Fibroblast of the conjunctiva (primary cell): Measurements from ENCODE around the gene TGFBI.

Experiments used
- DNase-seq: peaks from one replicate; pipeline ENCODE4 v3.0.0-alpha.2; 2010; ENCODE audit warnings: low read depth

Gene TGFBI

DNA sequence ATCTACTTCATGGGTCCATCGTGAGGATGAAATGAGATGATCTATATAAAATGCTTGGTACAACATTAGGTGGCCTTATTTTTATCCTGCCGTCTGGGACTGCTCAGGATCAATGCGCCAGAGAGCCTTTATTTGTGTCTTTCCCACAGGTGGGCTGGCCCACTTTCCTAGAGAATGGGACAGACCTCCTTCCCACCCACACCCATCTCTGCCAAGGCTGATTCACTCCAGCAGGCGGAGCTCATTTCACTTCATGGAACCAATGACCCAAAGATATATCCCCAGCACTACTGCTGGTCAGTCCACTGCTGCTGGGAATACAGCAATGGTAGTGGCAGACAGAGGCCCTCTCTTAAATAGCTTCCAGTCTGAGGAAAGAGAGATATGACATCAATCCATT, 35.7 kb downstream of the TGFBI start:
- DNase-seq, result no peak

DNA sequence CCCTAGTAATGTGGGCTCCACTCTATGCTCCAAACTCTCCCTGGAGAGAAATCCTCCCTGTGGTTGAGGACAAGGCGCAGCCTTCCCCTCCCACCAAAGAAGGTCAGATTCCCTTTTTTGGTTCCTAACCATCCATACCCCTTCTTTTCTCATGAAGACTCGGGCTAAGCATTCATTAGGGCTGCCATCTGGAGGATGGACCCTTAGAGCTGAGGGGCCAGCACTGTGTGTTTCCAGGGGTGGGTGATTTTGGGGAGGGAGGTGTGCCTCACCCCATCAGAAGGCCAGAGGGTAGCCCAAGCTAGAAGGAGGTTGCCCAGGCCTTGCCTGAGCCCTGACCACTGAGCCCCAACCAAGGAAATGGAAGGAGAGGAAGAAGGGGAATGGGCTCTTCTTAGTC, 36.8 kb downstream of the TGFBI start:
- DNase-seq, result no peak

DNA sequence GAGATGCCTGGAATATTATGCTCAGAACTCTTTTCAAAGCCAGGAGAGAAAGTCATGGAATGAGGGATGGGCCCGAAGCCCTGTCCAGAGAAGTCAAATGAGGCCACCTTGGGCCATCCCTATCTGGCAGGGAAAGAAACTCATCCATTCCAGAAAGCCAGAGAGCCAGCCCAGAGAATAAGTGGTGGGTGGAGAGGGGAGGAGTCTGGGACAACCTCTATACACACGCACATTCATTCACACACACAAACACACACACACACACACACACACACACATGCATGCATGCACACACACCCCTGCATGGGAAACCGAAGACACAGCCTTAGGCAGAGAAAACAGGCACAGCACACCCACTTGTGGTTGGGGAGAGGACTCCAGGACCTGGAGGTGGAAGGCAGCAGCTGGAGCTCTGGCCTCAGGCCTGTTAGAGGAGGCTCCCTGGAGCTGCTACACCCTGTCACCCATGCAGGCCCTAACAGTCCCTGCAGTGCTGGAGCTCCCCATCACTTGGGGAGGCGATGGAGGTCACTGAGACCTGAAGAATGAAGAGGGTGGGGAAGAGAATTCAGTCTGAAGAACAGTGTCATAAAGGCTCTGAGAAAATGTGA, 38.0 kb downstream of the TGFBI start:
- no peak for DNase-seq

DNA sequence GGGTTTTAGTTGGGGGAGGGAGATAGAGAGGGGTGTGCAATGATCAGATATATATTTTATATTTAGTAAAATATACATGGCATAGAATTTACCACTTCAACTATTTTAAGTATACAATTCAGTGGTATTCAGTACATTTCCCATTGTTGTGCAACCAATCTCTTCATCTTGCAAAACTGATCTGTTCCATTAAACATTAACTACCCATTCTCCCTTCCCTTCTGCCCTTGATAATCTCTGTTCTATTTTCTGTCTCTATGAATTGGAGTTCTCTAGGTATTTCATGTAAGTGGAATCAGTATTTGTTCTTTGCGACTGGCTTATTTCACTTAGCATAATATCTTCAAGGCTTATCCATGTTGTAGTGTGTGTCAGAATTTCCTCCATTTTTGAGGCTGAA, 38.6 kb downstream of the TGFBI start:
- DNase-seq, result no peak

DNA sequence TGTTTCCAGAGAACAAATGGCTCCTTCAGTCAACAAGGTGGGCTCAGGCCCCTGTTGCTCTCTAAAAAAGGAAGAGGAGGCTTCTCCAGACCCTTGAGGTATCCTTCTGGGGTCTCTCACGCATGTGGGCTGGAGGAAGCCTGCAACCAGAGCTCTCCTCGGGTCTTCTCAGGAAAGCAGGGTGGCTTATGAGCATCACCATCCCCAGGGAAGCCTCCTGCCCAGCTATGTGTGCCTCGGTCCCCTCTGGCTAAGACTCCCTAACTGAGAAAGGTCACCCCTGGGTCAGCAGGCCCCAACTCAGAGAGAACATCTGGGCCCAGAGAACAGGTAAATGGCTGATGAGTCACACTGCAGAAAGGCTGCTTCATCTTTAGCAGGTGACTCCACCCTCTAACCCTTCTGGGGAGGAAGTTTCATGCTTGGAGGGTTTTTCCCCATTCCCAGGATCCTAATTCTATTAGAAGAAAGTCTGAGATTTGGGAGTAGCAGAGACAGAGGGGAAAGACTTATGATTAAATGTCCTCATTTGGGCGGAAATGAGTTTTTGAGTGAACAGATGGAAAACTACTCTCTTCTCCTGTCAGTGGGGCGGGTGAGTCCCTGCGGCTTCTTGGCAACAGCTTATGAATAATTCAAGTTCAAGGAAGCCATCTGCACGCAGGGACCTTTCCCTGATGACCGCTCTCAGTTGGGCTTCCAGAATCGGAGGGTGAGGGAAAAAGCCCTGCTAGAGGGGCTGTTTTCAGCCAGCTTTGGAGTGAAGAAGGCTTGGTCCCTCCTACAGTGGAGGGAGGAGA, 41.9 kb downstream of the TGFBI start:
- DNase-seq, result no peak

DNA sequence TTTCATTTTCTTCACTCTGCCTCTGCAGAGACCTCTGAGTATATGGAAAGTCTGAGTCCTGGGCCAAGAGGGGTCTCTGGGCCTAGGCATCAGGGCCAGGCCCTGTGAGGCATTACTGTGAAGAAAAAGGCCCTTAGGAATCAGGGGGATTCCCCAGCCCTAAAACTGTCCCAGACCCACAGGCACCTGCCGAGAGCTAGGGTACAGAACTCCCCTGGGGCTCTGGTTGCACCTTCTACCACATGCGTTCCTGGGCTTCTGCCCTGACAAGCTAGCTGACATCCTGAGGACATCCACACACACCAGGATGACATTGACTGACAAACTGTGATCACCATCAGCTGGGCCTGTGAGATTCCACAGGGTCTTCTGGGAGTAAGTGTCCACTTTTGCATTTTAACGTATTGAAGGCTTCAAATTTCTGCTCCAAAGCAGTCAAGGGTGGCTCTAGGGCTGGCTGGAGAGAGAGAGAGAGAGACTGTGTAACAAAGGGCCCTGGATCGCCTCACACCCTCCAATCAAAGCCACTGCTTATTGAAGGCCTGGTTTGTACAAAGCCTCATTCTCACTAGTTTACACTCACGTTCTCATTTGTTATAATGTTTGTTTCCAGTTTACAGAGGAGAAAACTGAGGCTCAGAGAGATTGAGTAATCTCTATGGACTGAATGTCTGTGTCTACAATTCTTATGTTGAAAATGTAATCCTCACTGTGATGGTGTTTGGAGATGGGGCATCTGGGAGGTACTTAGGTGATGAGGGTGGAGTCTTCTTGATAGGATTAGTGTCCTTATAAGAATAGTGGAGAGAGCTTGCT, 45.1 kb downstream of the TGFBI start:
- DNase-seq, result no peak

DNA sequence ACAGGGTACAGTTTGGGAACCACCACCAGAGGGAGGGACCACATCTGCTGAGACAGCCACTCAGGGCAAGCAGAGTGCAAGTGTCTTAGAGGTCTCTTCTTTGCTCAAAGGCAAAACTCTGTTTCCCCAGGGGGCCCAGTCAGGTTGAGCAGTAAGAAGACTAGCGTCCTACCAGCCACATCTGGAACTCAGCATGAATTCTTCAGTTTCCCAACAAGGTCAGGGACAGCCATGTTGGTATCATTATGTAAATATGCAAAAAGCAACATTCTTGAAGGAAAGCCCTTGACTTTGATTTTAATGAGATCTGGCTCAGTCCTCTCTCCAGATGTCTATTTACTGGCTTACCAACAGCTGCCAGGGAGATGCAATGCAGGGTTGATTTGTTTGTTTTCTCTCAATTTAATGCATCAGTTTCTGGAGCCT, 46.7 kb downstream of the TGFBI start:
- no peak for DNase-seq

DNA sequence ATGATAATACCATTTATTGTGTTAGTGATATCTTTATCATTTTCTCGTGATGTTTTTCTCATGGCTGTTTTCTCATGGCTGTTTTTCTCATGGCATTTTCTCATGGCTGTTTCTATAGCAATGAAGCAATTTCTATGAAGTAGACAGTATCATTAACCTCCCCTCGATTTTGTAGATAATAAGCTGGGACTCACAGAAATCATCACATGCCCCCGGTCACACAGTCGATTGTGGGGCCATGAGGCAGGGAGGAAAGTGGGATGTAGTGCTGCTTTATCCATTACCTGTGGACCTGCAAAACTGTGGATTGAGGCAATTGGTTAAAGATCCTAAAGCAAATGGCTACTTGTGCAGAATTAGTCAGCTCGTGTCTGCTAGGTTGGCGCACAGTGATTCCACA, 47.3 kb downstream of the TGFBI start:
- no peak for DNase-seq

DNA sequence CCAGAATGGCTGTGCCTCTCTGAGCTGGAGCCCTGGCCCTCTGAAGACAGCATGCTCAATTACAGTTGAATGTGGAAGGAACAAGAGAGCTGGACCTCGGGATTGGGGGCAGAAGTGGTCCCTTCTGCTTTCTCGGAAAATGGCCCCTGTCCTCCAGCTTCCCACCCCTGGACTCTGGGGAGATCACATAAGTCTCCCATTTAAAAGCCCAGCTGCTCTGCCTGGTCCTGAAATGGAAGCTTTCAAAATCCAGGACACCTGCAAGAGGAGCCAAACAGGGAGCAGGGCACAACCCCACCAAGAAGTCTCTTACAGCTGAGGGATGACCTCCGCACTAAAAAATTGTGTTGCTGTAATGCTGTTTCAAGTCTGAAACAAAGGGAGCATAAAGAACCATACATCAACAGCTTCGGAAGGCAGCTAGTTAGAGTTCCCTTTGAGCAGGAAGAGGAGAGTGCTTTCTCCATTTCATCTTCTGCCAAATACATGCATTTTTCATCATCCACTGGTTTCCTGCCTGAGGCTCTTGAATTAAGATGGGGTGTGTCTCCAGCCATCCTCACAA, 48.2 kb downstream of the TGFBI start:
- no peak for DNase-seq

DNA sequence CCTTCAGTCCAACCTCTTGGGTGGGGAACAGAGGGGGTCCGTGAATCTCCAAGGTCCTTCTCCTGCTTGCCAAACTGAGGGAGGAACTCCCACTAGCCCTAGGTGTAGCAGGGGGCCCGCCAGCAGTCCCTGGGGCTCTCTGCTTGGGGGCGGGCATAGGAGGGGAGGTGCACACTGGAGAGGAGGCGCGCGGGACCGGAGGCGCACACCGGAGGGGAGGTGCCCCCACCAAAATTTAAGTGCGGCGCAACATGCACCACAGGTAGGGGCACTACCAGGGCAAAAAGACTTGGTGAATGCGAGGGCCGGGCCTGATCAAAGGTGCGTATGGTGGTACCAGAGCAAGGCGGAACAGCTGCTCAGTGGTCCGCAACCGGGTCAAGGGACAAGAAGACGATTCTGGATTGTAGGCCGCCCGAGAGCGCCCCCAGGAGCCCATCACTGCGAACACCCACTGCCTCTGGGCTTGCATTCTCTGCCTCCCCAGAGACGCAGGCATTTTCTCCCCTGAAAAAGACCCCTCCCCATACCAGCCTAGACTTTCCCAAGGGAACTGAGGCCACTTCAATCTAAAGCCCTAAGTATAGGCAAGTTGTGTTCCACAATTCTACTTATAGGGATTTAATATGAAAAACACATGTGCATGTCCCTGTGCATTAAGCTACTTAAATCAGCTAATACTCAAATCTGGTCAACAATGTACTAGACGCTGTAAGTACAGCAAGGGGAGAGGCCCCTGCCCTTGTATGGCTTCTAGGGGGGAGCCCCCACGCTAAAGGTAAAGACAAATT, 50.6 kb downstream of the TGFBI start:
- no peak for DNase-seq

DNA sequence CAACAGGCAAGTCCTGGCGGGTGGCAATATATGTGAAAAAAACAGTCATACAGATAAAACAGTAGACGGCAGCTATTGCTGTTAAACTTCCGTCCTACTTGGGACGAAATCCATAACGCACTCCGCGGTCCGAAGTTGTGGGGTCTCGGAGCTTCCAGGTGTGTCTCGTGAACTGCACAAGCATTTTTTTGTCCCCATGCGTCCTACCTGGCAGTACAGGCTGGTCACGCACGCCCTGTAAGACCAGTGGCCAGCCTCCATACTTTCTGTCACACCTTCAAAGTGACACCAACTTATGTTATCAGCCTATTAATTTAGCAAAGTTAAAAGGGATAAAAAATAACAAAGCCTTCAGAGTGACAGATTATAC, 51.3 kb downstream of the TGFBI start:
- no peak for DNase-seq

DNA sequence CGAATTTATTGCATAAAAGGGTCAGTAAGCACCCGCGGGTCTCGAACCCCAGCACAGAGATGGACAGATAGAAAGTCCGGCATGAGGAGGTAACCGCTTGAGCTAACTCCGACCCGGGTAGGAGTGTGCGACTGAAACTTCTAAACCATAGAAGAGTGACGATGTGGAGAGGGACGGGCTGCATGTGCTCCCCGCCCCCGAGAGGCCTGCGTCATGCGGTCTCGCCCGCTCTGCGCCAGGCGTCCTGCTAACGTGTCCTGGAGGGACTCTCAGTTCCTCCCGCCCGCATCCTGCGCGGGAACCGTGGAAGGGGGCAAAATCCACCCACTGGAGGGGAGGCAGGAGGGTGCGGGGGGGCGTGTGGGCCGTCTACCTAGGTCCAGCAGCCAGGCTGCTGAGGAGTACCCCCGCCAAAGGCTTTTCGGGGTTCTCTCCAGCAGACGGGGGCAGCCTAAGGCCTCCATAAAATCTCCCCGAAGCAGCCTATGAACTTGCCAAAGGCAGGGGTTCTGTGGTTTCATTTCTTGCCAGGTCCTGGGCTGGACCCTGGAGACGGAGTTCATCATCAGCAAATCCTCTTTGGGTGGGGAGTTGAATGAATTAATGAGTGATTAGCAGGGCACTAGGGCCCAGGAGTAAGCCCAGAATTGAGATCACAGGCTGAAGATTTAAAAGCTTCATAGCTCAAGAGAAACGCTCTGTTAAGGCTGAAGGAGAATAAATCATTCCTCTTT, 51.9 kb downstream of the TGFBI start:
- DNase-seq, result peak; percentile 85

DNA sequence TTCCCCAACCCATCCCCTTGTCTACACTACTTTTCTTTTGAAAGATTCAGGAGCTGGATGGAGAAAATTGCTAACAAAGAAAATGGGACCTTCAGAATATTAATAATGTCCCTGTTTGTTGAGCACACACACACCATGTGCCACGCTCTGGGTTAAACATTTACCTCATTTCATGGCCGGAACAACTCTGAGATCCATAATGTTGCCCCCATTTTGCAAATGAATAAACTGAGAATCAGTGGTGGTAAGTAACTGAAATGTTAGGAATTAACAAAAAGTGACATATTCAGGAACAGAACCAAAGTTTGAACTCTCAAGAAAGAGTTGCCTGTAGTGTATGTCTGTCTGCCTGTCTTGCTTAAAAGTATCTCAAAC, 52.4 kb downstream of the TGFBI start:
- DNase-seq, result no peak

DNA sequence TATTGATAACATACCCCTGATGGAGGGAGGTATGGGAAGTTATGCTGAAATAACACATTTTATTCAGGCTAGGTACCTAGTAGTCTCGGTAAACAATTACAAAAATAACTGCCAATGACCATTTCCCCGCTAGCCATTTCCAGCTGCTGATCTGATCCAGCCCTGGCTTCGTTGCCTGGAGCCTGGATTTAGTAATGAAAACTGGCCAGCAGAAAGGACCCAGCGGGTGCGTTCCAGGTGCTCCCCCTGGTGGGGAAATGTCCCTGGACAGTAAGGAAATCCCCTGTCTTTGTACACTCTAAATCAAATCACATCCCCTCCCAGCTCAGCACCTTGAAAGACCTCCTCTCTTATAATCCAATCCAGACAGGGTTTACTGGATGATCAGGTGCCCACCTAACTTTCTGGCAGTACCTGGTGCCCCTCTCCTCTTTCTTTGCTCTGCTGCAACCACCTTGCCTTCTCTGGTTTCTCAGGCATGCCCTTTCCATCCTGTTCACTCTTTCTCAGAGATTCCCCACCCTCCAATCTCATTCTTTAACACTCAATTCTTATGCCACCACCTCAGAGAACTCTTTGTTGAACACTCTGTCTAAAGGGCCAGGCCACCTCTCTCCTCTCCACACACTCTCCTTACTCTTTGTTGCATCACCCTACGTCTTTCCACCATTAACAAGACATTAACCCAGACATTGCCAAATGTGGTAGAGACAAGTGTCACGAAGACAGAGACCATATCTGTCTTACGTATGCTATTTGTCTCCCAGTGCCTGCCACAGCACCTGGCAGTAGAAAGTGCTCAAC, 53.8 kb downstream of the TGFBI start:
- peak; percentile 68 for DNase-seq

DNA sequence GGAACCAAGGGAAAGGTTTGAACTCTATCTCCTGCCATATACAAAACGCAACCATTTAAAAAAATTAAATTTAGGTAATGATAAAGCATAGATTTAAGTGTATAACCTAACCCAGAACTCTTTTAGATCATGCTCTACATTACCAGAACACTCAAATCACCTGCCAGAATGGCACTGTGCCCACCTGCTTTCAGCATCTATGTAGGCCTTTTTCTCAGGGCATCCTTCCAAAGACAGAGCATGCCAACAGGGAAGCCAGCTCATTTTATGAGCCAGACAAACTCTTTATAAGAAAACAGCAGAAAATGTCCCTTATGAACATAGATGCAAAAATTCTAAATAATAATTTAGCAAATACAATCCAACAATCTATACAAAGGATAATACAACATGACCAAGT, 55.9 kb downstream of the TGFBI start:
- no peak for DNase-seq

DNA sequence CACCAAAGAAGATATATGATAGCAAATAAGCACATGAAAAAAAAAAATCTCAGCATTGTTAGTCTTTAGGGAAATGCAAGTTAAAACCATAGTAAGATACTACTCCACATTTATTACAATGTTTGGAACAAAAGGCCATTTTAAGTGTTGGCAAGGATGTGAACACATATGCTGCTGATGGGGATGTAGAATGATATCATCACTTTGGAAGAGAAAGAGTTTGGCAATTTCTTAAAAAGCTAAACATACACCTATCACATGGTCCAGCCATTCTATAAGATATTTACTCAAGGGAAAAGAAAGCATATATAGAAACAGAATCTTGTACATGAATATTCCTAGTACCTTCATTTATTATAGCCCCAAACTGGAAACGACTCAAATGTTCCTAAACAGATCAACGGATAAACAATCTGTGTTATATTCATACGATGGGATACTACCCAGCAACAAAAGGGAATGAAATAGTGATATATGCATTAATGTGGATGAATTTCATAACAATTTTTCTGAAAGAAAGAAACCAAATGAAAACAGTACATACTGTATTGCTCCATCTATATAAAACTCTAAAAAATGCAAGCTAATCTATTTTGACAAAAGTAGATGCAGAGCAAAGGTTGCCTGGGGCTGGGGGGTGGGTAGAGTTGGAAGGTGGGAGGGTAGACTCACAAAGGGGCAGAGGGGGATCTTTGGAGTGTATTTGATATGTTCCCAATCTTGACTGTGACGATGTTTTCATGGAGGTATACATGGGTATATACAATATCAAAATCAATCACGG, 58.2 kb downstream of the TGFBI start:
- DNase-seq, result no peak

DNA sequence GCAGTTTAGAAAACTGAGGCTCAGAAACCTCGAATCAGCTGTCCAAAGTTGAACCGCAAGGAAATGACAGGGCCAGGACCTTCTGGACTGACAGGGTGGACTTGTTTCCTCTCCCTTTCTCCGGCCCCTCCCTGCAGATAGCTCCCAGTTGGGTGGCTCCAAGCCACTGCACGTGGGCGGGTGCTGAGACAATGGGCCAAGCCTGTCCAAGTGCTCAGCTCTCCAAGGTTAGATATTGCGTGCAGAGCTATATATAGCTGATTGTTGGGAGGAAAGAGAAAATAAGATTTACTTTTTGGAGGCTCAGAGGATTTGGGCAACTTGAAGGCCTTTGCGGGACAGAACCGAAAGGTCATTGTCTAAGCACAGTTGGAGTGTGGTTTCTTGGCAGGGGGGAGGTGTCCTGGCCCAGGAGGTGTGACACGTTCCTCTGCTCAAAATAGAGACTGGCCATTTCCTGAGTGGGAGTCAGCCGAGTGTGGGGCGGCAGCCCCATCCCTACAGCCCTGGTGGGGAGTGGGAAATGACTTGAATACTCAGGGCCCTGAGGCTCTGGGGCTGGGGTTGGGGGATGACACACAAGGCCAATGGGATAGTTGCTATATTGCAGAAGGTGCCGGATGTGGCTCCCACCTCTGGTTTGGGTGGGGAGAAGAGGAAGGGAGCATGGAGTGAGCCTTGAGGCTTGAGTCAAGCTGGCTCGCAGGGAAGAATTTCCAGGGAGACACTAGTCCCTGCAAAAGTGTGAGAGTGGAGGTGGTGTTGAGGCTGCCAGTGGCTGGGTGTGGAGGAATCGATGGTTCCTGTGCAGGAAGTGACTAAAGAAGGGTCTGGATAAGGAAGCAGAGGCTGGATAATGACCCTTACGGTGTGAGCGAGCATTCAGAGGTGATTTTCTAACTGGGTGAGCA, 59.4 kb downstream of the TGFBI start:
- DNase-seq, result peak; percentile 30

DNA sequence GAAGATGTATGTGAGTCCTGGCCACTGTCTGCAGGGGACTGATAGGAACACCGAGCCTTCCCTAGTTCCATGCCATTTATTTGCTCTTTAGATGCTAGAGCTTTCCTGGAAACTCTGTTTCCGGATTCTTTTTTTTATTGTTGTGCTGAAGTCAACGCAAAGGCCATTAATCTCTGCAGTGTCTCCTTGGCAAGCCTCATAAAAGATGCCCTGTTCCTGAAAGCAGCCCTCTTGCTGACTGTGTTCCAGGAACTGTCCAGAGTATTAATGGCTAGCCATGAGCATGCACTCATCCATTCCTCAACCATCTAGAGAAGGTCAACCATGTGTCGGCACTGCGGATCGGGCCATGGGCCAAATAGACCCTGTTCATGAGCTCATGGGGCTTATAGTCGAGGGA, 61.0 kb downstream of the TGFBI start:
- DNase-seq, result no peak

DNA sequence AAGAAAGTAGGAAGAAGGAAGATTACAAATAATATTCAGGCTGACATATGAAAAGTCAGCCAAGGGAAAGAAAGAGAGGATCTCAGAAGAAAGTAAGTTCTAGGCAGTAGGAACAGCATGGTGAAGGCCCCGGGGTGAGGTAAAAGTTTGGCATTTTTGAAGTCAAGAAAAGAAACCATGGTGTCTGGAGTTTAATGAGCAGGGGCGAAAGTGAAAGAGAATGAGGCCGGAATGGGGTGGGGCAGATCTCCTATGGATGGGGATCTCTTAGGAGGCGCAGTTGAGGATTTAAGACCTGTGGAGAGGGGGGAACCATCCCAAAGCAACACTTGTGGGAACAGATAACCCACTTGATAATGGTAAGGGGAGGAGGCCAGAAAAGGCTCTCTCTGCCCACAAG, 61.5 kb downstream of the TGFBI start:
- no peak for DNase-seq
